Activated gamma-delta T cell (primary cell): ENCODE measurements around the gene GXYLT2.
A peak's percentile ranks its signal among the peaks of the same experiment; 100 is the strongest.
"Not testable (repeated sequence)": the region's sequence is repeated elsewhere in the genome, so short reads cannot be mapped to it uniquely, and the experiment has no call there.

Experiments
- DNase-seq: peaks from one replicate; lab custom pipeline; 2025; lab: John Stamatoyannopoulos, UW

The GXYLT2 gene

DNA sequence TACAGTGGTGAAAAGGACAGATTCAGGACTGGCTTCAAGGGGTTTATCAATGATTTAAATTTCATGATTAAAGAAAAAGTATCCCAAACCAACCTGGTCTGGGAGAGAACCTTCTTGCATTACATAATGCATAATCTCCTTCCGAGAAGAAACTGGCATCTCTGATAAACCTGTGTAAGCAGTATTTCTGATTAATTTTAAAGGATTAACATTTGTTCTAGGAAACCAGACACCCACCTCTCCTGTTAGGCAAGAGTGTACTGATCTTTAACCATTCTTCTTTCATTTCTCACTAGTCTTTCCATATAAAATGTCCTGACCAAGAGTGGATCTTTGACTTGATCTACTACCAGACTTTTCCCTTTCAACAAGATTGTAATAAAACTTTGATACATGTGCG, 85.9 kb downstream of the GXYLT2 start:
- DNase-seq, result no peak

DNA sequence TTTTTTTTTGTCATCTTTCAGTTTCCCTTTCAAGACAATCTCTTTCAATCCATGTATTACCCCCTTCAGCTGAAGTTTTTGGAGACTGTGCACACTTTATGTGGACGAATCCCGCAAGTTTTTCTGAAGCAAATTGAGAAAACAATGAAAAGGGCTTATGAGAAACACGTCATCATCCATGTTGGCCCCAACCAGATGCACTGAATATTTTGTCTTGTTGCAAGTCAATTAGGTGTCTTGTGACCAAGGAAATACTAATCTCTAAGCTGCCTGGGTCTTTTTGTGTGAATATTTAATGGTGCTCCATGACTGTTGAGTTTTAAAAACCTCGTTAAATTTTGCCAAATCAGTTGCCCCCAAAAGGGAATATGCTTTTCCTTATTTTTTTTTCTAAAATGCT, 87.1 kb downstream of the GXYLT2 start:
- no peak for DNase-seq

DNA sequence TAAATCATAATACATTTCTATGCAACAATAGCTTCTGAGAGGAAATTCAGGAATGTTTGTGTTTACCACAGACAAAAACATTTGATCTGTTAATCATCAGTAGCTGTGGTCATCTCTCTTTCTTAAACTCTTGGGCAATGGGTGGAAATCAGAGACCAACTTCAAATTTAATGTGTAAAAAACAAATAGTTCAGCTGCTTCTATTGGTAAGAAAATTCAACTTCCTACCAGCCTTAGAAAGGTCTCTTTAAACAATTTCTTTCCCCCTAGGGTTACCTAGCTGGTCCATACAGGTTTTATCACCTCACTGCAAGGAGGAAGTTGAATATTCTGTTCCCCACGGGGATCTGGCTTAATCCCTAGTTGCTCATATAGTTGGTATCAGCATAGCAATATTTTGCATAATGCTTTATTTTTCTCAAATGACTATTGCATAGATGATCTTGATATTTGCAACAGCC, 88.5 kb downstream of the GXYLT2 start:
- DNase-seq, result no peak

DNA sequence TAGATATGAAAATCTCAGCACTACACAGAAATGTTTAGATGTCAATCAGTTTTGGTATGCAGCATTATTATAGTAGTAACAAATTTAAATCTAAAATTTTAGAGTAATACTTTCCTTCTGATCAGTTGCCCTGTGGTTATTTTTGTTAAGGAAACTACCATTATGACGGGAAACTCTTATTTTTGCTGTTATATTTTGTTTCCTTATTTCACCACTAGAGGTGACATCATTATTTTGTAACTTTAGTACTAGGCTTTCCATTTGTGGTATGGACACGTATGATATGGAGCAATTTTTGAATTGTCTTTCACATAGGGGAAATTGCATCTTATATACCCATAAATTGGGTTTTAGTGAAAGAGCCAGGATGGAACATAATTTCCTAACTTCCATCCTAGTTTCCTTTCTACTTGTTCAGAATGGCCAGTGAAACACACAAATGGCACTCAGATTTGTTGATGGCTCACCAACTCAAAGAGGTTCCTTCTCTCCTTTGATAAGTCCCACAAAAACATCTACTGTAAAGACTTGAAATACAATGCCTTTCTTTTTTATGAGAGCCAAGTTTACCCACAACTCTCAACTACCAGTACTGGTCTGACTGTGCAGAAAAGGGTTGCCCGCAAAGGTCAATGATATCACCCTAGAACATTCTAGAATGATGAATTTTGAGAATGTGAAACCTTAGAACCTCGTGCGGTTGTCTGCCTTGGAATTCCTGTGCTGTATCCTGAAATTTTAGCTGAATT, 89.4 kb downstream of the GXYLT2 start:
- DNase-seq, result no peak

DNA sequence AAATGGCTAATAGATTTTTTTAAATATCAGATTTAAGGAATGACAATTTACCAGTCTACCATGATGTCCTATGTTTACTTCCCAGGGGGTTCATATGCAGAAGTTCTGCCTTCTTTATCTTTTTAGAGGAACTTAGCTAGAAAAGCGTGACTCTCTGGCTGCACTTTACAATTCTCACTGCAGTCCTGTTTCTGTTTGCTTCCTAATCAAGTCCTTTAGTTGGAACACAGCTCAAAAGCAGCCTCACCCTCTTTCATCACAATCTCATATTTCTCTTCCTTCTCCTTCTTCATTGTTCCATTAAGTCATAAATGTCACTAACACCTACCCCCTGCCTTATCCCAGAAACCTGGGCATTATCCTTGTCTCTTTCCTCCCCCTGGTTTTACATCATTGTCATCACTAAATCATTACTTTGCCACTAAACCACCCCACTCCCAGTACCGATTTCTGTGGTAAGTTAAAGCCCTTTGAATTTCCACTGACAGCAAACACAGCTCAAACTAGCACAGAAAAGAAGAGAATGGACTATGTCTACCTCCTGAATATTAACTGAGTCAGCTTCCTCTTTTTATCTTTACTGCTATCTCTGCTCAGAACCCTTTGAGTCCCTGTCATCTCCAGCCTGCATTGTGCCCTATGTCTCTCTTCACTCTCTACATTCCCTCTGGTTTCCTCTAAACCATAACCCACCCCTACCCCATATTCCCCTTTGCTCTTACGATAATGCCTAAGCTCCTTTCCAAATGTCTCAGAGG, 94.9 kb downstream of the GXYLT2 start:
- DNase-seq, result no peak

DNA sequence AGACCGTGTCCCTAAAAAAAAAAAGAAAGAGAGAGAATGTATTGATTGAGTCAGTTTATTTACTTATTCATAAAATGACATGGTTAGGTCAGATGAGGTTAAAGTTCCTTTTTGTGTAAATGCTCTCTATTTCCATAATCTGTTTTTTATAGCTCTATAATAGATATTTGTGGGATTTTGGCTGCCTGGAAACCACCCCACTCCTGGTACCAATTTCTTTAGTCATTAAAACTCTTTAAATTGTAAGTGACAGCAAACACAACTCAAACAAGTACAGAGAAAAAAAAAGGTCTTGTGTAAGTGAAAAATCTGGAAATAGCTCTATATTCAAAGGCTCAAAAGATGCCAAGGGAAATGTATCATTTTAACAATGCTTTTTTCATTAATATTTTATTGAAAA, 97.7 kb downstream of the GXYLT2 start:
- no peak for DNase-seq

DNA sequence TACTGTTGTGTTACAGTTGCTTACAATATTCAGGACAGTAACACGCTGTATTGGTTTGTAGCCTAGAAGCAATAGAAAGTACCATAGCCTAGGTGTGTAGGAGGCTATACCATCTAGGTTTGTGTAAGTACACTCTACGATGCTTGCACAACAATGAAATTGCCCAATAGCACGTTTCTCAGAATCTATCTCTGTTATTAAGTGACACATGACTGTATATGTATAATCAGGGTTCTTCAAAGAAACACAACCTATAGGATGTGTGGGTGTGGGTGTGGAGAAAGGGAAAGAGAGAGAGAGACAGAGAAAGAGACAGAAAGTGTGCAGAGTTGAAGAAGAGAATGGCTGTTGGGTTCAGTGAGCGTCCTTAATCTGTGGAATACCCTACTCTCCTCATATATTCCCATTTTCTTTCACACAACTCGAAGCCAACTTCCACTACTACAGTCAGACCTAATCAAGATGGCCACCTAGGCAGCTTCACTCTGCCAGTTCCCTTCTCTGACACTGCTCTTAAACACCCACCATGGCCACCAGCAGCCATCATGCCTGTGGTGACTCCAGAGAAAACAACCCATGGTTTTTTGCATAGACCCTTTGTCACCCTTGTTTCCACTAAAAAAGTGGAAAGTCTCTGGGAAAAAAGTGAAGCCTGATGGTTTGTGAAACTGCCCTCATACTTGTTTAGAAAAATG, 103.0 kb downstream of the GXYLT2 start:
- DNase-seq, result no peak

DNA sequence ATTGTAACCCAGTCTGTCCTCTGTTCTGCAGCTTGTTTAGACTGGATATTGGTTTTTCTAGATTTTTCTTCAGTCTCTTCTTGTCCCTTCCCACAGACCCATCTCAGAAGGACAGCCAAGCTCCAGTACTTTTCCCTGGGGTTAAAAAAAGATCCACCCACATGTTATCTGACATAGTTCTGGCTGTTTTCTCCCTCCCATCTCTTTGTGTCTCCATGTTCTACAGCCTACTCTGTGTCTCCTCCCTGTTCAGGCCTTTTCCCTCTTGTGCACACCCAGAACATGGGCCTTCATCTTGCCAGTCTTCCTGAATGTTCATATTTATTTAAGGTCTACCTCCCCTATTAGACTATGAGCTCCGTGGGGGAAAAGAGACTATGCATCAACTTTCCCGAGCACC, 103.7 kb downstream of the GXYLT2 start:
- DNase-seq, result no peak

DNA sequence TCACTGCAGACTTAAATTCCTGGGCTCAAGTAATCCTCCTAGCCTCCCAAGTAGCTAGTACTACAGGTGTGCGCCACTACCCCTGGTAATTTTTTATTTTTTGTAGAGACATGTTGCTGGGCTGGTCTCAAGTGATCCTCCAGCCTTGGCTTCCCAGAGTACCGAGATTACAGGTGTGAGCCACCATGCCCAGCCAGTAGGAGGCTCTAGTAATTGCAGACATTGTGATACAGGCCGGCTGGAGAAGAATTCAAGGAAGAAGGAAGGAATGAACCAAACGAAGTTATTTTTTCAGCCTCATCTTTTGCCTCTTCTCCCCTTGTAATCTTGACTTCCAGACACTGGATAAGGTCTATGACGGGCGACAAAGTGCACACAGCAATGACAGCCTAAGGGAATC, 105.5 kb downstream of the GXYLT2 start:
- no peak for DNase-seq

DNA sequence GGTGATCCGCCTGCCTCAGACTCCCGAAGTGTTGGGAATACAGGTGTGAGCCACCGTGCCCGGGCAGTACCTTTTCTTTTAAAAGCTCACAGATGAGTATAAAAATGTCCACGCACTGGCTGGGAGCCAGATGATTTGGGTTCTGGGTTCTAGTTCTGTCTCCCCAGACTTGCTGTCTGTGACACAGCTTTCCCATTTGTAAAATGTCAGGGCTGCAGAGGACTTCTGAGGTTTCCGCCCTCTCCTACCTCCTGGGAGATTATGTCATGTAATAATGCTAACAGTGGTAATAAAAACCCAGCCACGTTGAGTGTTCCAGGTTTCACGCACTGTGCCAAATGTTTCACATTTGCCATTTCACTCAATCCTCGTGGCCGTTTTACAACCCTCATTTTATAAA, 107.5 kb downstream of the GXYLT2 start:
- DNase-seq, result no peak

DNA sequence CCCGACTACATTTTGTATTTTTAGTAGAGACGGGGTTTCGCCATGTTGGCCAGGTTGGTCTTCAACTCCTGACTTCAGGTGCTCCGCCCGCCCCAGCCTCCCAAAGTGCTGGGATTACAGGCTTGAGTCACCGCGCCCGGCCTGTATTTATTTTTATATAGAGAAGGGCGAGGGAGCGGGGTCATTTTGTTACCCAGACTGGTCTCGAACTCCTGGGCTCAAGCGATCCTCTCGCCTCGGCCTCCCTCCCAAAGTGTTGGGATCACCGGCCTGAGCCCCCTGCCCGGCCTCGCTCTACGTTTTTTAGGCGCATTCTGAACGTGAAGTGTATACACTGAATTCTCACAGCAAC, 108.3 kb downstream of the GXYLT2 start:
- DNase-seq, result no peak

DNA sequence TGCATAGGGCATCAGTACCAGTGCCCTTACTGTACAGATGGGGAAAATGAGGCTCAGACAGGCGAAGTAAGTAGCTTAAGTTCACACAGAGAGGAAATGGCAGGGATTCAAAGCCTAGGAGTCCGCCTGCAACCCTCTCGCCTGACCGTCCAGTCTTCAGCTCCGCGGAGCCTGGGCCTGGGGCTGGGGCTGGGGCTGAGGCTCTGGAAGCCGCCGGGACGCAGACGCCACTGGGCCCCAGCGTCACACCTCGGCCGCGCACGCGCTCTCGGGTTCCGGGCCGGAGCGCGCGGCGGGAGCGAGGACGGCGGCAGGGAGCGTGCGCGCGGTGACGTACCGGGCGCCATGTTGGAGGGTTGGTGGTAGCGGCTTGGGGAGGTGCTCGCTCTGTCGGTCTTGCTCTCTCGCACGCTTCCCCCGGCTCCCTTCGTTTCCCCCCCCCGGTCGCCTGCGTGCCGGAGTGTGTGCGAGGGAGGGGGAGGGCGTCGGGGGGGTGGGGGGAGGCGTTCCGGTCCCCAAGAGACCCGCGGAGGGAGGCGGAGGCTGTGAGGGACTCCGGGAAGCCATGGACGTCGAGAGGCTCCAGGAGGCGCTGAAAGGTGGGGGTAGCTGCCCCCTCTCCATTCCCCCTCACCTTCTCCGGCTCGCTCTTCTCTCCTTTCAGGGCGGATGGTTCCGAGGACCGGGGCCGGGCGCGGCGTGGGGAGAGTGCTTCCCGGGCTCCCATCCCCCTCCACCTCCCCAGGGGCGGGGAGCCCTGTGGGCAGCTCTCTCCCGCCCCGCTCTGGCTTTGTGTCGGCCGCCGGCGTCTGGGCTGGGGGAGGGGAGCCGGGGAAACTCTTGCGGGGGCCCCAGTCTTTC, 108.9 kb downstream of the GXYLT2 start, which contains the start of gene PPP4R2:
PPP4R2 (plus strand) TSS at position 339 of the 861 bp plus-strand sequence; CDS start at position 566, 227 bp downstream.
- DNase-seq, result peak; percentile 86

DNA sequence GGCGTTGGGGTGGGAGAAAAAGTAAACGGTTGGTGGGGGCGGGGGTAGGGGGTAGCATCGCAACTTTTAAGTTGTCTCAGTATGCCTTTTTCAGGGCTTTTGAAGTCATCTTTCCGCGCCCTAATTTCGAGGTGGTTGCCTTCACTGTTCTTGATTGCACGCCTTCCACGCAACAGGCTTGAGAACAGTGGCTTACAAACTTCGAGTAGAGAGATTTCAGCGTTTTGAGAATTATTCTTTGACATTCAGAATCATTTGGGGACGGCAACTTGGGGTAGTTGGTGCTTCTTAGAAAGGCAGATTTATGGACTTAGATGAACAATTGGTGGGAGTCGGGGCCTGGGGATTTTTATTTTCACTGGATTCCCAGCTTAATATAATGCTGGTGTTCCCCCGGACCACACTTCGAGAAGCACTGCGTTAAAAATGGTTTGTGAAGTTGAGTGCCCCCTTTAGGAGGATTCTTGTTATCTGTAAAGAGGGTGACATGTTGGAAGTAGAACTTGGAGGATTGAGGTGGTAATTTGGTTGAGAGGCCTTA, 109.6 kb downstream of the GXYLT2 start:
- no peak for DNase-seq

DNA sequence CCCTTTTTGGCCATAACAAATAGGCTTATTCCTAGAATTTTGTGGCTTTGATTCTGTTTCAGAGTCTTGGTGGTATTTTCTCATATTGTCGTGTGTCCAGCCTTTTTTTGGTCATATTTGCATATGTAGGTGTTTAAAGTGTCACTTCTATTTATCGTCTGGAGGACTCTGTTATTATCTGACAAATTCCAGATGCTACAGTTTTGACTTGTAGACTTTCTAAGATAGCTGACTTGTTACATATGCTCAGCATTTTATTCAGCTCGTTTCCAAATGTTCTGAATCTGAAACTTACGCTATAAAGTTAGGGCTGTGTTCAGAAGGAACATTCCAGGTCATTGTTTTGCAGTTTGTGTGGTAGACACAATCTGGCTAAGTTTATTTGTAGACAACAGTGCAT, 110.6 kb downstream of the GXYLT2 start:
- no peak for DNase-seq

DNA sequence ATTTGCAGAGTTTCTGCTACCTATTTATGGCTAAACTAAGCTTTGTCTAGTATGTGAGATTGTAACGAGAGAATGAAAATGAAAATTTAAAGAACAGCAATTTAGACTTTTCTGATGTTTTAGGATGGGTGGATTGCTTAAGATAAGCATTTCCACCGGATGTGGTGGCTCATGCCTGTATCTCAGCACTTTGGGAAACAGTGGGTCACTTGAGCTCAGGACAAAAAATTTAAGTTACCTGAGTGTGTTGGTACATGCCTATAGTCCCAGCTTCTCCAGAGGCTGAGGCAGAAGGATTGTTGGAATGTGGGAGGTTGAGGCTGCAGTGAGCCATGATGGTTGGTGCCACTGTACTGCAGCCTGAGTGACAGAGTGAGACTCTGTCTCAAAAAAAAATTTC, 112.1 kb downstream of the GXYLT2 start:
- no peak for DNase-seq

DNA sequence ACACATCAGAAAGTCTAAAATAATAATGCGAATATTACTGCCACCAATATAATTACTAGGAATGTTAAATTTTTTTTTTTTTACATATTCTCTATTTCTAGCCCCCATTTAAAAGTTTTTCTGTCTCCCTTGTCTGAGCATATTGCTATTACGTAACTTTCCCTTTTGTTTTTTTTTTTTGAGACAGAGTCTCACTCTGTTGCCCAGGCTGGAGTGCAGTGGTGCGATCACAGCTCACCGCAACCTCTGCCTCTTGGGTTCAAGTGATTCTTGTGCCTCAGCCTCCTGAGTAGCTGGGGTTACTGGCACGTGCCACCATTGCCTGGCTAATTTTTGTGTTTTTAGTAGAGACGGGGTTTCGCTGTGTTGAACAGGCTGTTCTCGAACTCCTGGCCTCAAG, 115.2 kb downstream of the GXYLT2 start:
- not testable (repeated sequence) for DNase-seq

DNA sequence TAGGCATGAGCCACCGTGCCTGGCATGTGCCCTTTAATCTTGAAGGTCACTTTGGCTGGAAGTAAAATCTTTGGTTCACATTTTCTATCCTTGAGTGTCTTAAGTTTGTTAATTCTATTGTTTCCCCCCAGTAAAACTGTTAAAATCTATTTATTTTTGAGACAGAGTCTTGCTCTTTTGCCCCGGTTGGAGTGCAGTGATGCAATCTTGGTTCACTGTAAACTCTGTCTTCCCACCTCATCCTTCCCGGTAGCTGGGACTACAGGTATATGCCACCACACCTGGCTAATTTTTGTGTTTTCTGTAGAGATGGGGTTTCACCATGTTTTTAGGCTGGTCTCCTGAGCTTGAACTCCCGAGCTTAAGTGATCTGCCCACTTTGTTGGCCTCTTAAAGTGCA, 116.5 kb downstream of the GXYLT2 start:
- DNase-seq, result no peak

DNA sequence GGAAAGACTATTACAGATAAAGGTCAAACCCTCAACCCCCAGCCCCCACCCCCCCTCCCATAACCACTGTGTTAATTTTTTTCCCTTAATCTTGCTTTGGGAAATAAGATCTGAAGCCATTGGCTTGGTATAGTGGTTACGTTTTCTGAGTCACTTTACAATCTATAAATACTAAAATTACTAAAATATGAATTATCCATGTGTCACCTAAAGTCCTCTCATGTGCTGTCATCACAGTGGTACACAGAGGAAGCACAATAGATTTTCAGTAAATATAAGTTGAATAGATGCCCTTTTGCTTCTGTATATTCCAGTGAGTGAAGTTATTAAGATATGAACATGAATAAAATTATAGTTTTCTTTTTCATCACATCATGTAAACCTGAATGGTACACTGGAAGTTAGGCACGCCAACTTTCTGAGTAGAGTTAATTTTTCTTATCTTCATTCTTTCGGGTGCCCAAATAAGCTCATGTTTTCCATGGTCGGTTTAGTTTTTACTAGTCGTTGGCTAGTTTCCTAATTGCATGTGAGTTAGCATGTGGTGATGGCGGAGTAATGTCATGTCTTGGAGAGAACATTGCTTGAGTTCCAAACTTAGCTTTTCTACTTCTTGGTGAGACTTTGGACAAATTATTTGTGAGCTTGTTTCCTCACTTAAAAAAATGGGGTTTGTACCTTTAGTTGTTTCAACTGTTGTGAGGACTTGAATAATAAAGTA, 120.3 kb downstream of the GXYLT2 start:
- no peak for DNase-seq

DNA sequence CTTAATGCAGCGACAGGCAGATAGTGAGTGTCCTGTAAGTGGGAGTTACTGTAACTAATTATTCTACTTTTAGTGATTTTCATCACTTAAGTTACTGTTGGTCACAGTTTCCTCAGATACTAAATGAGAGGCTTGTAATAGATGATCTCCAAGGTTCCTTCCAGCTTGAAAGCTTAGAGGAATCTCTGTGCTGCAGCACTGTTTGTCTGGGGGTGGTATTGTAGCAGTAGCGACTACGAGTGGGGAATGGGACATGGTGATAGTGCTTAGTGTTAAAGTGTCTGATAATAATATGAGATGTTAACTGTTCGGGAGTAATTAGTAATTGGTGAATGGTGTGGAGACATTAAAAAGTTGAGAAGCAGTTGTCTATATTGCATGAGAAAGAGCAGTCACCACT, 121.2 kb downstream of the GXYLT2 start:
- no peak for DNase-seq

DNA sequence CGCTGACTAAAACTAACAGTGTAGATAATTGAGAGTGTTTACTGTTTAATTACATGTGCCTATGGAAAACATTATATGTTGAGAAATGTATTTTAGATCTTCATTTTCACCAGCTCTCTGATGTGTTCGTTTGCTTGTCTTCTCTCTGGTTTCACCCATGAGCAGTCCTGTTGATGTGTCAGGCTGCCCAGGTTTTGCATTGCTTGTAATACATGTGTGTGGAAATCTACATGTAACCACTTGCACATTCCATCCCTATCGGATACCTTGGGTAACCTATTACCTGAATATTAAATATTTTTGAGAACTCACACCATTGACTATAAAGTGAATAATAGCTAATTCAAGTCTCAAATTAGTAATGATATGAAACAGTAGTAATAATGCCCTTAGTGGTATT, 121.9 kb downstream of the GXYLT2 start:
- DNase-seq, result no peak

DNA sequence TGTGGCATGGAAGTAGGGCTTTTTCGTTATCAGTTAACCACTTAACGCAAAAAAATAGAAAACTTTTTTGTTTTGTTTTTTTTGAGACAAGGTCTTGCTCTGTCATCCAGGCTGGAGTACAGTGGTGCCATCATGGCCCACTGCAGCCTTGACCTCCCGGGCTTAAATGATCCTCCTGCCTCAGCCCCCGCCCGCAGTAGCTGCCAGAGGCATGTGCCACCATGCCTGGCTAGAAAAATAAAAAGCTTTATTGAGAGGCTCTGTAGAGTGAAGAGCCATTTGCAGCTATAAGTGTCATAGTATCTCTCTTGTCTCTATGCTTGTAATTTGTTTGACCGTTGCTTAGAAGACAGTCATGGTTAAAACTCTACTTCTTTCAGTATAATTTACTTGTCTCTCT, 122.3 kb downstream of the GXYLT2 start:
- no peak for DNase-seq
